ENCODE measurements around the gene LRBA.

Gene LRBA

GRCh38 chr4:150342945-150343344 is 672.1 kb downstream of the LRBA start:
- TF ChIP-seq CTCF (IDR thresholded peaks at IDR 0.05; ENCODE audit: insufficient read depth, low read depth, low read length, missing control alignments): no peak
- DNase-seq (ENCODE audit: low read depth): peak; percentile 52
- no peak overlapping the region for H3K4me3 ChIP-seq (ENCODE audit: low read length)

- TF ChIP-seq CTCF (IDR thresholded peaks at IDR 0.05; ENCODE audit: insufficient read depth, low read depth, low read length, missing control alignments): no peak
- H3K4me3 ChIP-seq (ENCODE audit: low read length): no peak overlapping the region
- DNase-seq (ENCODE audit: low read depth): no peak
These were observed 677.4 kb downstream of the LRBA start for GRCh38 chr4:150337734-150338133.

GRCh38 chr4:150336676-150337412 is 678.2 kb downstream of the LRBA start:
- no peak overlapping the region for H3K4me3 ChIP-seq (ENCODE audit: low read length)
- TF ChIP-seq CTCF (IDR thresholded peaks at IDR 0.05; ENCODE audit: insufficient read depth, low read depth, low read length, missing control alignments): no peak
- no peak for DNase-seq (ENCODE audit: low read depth)

- H3K4me3 ChIP-seq (ENCODE audit: low read length): no peak overlapping the region
- no peak for TF ChIP-seq CTCF (IDR thresholded peaks at IDR 0.05; ENCODE audit: insufficient read depth, low read depth, low read length, missing control alignments)
- DNase-seq (ENCODE audit: low read depth): no peak
These were observed 682.1 kb downstream of the LRBA start for GRCh38 chr4:150332961-150333360.

- H3K4me3 ChIP-seq (ENCODE audit: low read length): no peak overlapping the region
- peak; percentile 9 for DNase-seq (ENCODE audit: low read depth)
- TF ChIP-seq CTCF (IDR thresholded peaks at IDR 0.05; ENCODE audit: insufficient read depth, low read depth, low read length, missing control alignments): no peak
These were observed 683.0 kb downstream of the LRBA start for GRCh38 chr4:150332086-150332485.

GRCh38 chr4:150329373-150329772 is 685.7 kb downstream of the LRBA start:
- TF ChIP-seq CTCF (IDR thresholded peaks at IDR 0.05; ENCODE audit: insufficient read depth, low read depth, low read length, missing control alignments): no peak
- no peak overlapping the region for H3K4me3 ChIP-seq (ENCODE audit: low read length)
- DNase-seq (ENCODE audit: low read depth): no peak

GRCh38 chr4:150328496-150328895 is 686.6 kb downstream of the LRBA start:
- TF ChIP-seq CTCF (IDR thresholded peaks at IDR 0.05; ENCODE audit: insufficient read depth, low read depth, low read length, missing control alignments): no peak
- no peak for DNase-seq (ENCODE audit: low read depth)
- no peak overlapping the region for H3K4me3 ChIP-seq (ENCODE audit: low read length)
